ENCODE measurements around the gene DGKG.

The DGKG gene

GRCh38 chr3:186342197-186342596, 19.8 kb downstream of the DGKG start:
- POLR2A ChIA-PET, result no interaction called here
- CTCF ChIA-PET, result no interaction called here
- DNase-seq (ENCODE audit: low read depth, low spot score), result no peak
- TF ChIP-seq CTCF (IDR thresholded peaks at IDR 0.05; ENCODE audit: insufficient read depth, low read length, missing control alignments), result no peak
- no peak overlapping the region for H3K4me3 ChIP-seq (ENCODE audit: low read depth, low read length)

- POLR2A ChIA-PET, result no interaction called here
- TF ChIP-seq CTCF (IDR thresholded peaks at IDR 0.05; ENCODE audit: insufficient read depth, low read length, missing control alignments), result no peak
- CTCF ChIA-PET, result no interaction called here
- no peak for DNase-seq (ENCODE audit: low read depth, low spot score)
- H3K4me3 ChIP-seq (ENCODE audit: low read depth, low read length), result no peak overlapping the region
Measured at GRCh38 chr3:186340204-186340603, 21.8 kb downstream of the DGKG start.

DNA sequence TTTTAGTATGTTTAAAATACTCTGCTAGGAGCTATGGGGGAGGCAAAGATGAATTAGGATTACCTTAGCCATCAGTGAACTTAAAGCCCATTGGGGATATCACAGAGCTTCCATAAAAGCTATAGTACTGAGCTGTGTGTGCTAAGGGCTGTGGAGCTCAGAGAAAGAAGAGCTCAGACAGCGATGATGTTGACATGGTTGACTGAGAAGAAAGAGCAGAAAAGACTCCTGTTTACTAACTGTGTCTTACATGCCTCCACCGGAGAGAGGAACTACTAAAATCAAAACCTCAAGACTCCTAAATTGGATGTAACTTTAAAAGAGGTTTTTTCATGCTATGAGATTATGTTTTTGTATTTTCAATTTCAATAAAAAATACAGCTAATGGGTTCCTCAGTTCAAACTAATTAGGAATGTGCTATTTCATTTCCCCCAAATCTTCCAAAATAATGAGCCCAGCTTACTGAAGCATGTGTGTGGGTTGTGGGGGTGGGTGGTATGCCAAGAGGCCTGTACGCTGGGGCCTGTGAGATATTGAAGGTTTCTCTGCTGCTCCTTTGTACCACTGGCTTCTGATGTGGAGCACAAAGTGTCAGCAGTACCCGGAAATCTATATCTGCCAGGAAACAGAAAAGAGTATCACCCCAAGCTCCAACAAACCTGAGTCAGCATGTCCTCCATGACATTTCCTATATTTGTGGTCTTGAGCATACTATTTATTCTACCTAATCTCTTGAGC, 22.7 kb downstream of the DGKG start:
- DNase-seq (ENCODE audit: low read depth, low spot score), result no peak
- H3K4me3 ChIP-seq (ENCODE audit: low read depth, low read length), result no peak overlapping the region
- ChIA-PET POLR2A (no interaction called here), CTCF (interaction anchor here (0.8 kb wide), 1 partner anchor 62 kb away, joined by 3 read pairs; no protein-coding TSS in a partner anchor)
- no peak for TF ChIP-seq CTCF (IDR thresholded peaks at IDR 0.05; ENCODE audit: insufficient read depth, low read length, missing control alignments)

DNA sequence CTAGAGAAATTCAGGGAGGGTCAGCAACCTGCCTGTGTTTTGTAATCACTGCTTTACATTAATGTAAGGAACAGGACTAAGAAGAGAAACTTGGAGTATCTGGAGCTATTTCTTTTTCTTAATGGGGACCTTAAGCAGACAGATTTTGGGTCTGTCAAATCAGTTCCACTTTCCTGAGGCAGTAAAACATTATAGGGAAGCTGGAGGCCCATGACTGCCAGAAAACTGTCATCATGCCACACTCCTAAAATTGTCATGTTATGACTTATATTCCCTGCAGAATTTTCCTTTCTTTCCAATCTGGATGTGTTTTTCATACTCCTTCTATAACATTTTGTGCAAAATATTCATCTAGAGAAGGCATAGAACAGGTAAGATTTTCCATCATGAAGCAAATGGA, 28.8 kb downstream of the DGKG start:
- ChIA-PET CTCF (no interaction called here), POLR2A (no interaction called here)
- H3K4me3 ChIP-seq (ENCODE audit: low read depth, low read length), result no peak overlapping the region
- no peak for DNase-seq (ENCODE audit: low read depth, low spot score)
- TF ChIP-seq CTCF (IDR thresholded peaks at IDR 0.05; ENCODE audit: insufficient read depth, low read length, missing control alignments), result no peak

- DNase-seq (ENCODE audit: low read depth, low spot score), result no peak
- ChIA-PET POLR2A (no interaction called here), CTCF (no interaction called here)
- H3K4me3 ChIP-seq (ENCODE audit: low read depth, low read length), result no peak overlapping the region
- no peak for TF ChIP-seq CTCF (IDR thresholded peaks at IDR 0.05; ENCODE audit: insufficient read depth, low read length, missing control alignments)
Measured at GRCh38 chr3:186330772-186331460, 31.1 kb downstream of the DGKG start.

- H3K4me3 ChIP-seq (ENCODE audit: low read depth, low read length), result no peak overlapping the region
- no peak for DNase-seq (ENCODE audit: low read depth, low spot score)
- CTCF ChIA-PET, result no interaction called here
- TF ChIP-seq CTCF (IDR thresholded peaks at IDR 0.05; ENCODE audit: insufficient read depth, low read length, missing control alignments), result no peak
- POLR2A ChIA-PET, result no interaction called here
Measured at GRCh38 chr3:186329589-186329988, 32.4 kb downstream of the DGKG start.

All from AG04449 (cell line).